CD4-positive, alpha-beta T cell treated with Interleukin-1 beta for 1 hour (primary cell): Measurements from ENCODE around the gene FABP1.

Source experiments
- DNase-seq, 2 donors: peaks; one replicate each; pipeline ENCODE4 v3.0.0-alpha.2; 2020 to 2022

Gene FABP1

GRCh38 chr2:88127888-88128653 lies at the start of gene FABP1:
TSS of gene FABP1 (minus strand) at chr2:88128062. CDS start at chr2:88128017, 45 bp downstream.
- no peak for DNase-seq

- no peak for DNase-seq
Observed at GRCh38 chr2:88177556-88177955, 49.7 kb upstream of the FABP1 start.

GRCh38 chr2:88176352-88176984 lies 48.6 kb upstream of the FABP1 start:
- no peak for DNase-seq

GRCh38 chr2:88172882-88173281 lies 45.0 kb upstream of the FABP1 start:
- no peak for DNase-seq

- DNase-seq, result no peak
Observed at GRCh38 chr2:88171966-88172365, 44.1 kb upstream of the FABP1 start.

- DNase-seq, result no peak
Observed at GRCh38 chr2:88170472-88170892, 42.6 kb upstream of the FABP1 start.

GRCh38 chr2:88168386-88168785 lies 40.5 kb upstream of the FABP1 start:
- no peak for DNase-seq

GRCh38 chr2:88167740-88168139 lies 39.9 kb upstream of the FABP1 start:
- no peak for DNase-seq

GRCh38 chr2:88165332-88166003 lies 37.6 kb upstream of the FABP1 start:
- DNase-seq, result no peak

GRCh38 chr2:88161446-88162244 lies 33.8 kb upstream of the FABP1 start:
- DNase-seq, result no peak

- DNase-seq, result no peak
Observed at GRCh38 chr2:88160517-88160916, 32.7 kb upstream of the FABP1 start.

- peak; percentile 47 to 66 for DNase-seq
Observed at GRCh38 chr2:88159955-88160415, 32.1 kb upstream of the FABP1 start.

- DNase-seq, result no peak
Observed at GRCh38 chr2:88159481-88159880, 31.6 kb upstream of the FABP1 start.

GRCh38 chr2:88148929-88149438 lies 21.1 kb upstream of the FABP1 start:
- DNase-seq, result no peak

- no peak for DNase-seq
Observed at GRCh38 chr2:88147145-88147544, 19.3 kb upstream of the FABP1 start.

- DNase-seq, result no peak
Observed at GRCh38 chr2:88146590-88146989, 18.7 kb upstream of the FABP1 start.

- DNase-seq, result no peak
Observed at GRCh38 chr2:88144914-88145497, 17.1 kb upstream of the FABP1 start.

GRCh38 chr2:88144271-88144670 lies 16.4 kb upstream of the FABP1 start:
- no peak for DNase-seq

- DNase-seq, result no peak
Observed at GRCh38 chr2:88141952-88142351, 14.1 kb upstream of the FABP1 start.

GRCh38 chr2:88139804-88140203 lies 11.9 kb upstream of the FABP1 start:
- no peak for DNase-seq

GRCh38 chr2:88139203-88139702 lies 11.4 kb upstream of the FABP1 start:
- no peak for DNase-seq

GRCh38 chr2:88137833-88138232 lies 10.0 kb upstream of the FABP1 start:
- no peak for DNase-seq
